ENCODE measurements around the gene RPL22L1.
"Not testable (repeated sequence)": the region's sequence is repeated elsewhere in the genome, so short reads cannot be mapped to it uniquely, and the experiment has no call there.

RPL22L1 gene

DNA sequence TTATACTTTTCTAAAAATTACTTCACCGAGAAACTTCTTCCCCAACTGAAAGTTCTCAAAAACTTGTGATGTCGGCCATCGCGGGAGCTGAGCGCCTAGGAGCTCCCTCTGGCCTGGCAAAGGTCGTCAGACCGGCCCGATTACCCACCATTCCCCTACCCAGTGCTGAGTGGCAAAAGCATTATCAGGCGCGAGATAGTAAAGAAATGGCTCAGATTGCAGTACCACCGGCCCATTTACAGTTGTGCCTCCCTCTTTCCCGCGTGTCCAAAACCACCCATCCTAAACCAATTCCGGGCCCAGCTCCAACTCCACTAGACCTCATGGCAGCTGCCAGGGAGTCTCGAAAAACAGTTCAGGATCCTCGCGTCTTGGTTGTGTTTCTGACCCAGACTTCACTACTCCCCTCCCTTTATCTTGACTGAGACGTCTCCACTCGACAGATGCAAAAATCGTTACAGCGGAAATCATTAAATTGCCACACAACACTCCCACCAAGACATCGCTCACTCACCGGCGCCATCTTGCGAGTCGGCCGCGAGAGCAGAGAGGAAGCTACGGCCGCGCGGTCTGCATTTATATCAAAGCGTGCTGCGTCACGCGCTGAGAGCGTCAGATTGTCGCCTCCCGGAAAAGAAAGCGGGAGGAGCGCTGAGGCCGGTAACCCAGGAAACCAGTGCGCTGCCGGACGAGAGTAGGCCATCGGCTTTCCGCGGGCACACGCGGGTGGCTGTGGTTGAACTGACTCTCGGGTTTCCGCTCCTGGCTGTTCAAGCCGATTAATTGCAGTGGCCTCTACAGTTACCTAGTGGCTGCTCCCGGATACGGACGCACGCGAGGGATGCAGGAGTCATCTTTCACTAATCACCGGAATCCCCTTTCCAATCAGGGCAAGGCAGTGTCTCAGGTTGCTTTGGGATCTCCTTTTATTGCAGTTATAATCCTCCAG lies at the start of gene RPL22L1:
Gene RPL22L1, minus strand, starts transcription at position 551 of the 949 bp plus-strand sequence. Its CDS starts 28 bp downstream, at position 523.
- DNase-seq = peak; percentile 96

DNA sequence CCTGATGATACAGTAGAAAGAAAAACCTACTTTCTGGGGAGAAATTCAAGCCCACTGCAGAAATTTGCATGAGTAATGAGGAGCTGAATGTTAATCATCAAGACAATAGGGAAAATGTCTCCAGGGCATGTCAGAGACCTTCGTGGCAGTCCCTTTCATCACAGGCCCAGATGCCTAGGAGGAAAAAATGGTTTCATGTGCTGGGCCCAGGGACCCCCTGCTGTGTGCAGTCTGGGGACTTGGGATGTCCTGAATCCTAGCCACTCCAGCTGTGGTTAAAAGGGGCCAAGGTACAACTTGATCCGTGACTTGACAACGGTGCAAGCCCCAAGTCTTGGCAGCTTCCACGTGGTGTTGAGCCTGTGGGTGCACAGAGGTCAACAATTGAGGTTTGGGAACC lies 48.7 kb upstream of the RPL22L1 start:
- DNase-seq = no peak

DNA sequence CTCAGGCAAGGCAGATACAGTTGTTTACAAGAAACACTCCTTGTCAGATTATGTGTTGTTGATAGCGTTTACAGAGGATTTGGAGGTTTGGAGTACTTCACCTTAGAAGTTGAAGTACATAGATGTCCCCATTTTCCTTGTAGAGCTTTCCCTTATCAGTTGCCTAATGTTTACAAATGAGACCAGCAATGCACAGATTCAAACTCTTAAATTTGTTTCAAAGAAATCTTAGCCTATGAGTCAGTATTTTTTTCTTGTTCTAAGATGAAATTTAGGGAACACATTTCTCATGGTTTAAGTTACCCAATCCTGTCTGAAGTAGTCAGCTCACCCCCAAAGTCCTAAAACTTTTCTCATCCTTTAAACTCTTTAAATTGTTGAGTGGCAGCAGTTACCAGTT lies 44.7 kb upstream of the RPL22L1 start:
- no peak for DNase-seq

DNA sequence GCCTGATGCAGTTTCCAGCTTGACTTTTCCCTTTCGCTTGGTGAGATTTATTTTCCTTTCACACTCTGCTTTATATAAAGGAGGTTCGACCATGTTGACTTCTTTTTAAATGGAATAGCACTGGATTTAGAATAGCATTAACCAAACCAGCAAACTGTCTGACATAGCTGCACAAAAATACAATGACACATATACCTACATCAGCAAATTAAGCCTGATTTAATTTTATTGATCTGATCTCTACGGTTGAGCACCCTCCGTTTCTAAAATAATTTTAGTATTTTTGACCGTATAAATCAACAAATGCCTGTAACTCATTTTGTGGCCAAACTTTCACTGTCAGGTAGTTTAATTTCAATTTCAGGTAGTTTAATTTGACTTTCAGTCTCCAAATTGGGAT lies 44.2 kb upstream of the RPL22L1 start:
- DNase-seq = no peak

DNA sequence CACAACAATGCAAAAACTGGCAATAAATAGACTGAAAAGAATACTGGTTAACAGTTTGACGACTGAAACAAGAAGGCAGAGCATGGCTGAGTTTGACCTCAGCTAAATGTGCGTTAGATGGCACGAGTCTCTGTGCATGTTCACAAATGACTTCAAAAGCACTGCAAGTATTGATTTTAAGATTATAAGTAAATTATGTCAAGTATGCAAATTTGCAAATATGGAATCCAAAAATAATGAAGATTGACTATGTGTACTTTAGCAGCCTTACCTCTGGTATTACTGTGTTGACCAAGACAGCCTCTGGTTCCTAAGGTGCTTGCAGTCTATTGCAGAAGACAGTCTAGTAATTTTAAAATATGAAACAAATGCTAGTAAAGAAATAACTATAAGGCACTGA lies 41.1 kb upstream of the RPL22L1 start:
- no peak for DNase-seq

DNA sequence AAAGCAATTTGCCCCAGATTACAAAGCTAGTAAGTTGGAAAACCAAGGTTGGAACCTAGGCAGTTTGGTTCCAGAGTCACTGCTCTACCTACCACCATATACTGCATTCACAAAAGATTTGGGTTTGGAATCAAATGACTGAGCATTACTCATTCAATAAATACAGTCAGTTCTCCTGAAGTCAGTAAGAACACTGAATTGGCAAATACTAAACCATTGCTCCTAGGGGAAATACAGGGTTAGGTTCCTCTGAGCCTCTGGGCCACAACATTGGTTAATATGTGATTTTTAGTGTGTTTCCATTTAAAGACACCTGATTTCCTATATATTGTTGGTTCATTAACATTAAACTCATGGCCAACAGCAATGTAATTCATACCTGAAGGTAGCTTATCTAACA lies 40.5 kb upstream of the RPL22L1 start:
- DNase-seq = no peak

DNA sequence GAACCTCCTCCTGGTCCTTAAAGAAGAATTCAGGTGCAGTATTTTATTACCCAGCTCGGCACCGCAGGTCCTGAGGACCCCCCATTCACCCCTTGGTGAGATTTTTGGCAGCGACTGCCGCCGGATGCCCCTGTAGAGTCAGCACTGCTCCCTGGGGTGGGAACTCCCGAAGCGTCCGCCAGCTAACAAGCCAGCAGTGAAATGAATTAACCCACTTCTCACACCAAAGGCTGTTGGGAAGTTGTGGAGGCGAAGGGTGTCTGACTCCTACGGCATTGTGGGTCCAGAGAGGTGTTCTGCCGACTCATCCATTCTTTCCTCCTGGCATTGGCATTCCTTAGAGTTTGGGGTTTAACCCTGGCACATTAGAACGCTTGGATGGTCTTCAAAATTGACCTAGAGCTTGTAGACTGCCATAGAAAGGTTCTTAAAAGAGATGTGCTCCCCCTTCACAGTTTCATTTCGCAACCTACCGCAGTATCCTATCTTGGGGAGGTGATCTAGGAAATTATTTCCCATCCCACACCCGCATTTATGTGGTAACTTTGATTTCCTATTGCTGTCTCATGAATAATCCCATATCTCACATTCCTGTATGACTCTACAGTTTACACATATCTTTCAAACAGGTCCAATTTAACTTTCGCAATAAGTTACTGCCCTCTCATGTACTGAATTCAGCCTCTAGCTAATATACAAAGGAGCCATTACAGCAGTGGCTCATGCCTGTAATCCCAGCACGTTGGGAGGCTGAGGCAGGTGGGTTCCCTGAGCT lies 39.3 kb upstream of the RPL22L1 start:
- peak; percentile 94 for DNase-seq

DNA sequence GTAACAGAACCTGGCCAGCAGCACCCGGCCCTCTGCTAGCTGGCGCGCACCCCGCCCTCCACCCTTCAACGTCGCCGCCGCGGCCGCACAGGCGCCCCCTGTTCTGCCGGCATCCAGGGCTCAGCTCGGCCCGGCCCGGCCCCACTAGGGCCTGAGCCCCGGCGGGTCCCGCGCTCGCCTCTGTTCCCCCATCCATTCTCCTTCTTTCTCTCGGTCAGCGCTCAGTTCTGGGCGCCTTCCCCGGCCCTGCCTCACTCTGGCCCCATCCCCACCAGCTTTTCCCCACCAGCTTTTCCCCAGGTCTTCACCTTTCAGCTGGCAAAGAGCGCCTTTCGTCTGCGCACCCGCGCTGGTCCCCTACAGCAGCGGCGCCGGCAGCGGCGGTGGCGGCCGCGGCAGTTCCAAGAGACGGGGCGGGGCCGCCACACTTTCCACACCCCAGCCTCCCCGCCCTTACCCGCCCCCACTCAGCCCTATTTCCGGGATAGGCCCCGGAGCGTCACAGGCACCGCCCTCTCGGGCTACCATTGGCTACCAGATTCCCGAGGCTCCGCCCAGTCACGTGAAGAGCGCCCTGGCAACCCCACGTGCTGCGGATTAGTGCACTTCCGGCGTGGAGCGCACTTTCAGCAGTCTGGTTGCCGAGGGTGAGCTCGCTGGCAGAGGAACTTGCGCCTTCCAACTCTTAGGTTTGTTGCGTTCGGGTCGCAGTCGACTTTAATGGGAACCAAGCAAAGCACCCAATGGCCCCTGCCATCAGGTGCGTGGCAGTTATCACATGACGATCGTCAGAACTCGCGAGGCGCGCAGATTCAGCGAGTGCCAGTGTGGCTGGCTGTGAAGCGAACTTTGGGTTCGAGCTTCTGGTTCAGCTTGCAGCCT lies 38.5 kb upstream of the RPL22L1 start, which contains the start of gene EIF5A2:
Gene EIF5A2, minus strand, starts transcription at position 403 of the 882 bp plus-strand sequence. CDS start 831 bp downstream, outside the sequence.
- peak; percentile 96 for DNase-seq

DNA sequence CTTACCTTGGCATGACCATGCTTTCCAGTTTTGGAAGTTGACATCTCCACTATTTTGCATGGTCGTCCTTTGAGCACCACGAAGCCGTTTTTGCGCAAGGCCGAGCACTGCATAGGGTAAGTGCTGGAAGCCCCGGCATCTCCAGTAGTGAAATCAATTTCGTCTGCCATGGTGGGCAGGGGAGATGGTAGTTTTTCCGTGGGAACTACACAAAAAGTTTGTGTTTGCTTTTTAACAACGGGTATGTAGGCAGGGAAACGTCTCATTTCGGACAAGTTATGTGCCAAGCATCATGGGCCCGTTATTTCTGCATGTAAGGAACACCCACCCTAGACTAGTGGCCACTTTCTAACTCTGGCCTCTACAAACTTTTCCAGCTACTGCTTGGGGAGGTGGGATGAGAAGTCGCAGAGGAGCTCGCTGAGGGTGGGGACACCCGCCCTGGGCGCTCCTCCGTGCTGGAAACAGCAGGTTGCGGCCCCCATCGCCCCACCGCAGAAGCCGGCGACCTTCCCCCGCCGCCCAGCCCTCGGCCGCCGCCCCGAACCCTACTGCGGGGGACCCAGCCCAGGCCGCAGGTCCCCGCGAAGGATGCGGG lies 37.7 kb upstream of the RPL22L1 start:
- no peak for DNase-seq

DNA sequence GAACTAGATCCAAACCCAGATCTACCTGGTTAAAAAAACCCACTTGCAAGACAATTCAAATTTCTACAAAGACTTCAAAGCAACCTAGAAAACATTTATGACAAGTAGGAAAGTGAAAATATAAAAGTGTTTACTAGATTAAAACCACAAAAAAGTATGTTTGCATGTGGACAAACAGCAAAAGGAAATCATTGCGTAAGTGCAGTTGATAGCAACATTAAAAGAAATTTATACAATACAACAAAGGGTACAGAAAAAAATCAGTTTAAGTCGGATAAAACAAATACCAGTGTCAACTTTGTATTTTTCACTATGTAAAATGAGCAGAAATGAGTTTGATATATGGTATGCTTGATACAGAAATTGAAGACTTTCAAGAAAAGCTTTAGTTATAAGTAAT lies 35.9 kb upstream of the RPL22L1 start:
- DNase-seq = no peak

DNA sequence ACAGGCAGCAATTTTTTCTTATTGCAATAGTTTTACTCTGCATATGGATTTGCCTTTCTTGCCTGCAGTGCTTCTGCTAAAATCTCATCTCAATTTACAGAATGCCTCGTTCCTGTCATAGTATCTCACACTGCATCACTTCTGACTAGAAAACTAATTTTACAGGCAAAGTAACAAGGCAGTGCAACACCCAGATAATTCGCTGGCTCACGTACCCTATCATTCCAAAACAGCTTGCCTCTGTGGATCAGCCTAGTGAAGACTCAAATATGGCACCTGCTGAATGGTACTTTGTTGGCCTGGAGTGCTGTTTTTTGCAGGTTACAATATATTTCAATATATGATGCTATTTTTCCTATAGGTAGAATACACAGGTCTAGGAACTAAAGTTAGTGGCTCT lies 33.1 kb upstream of the RPL22L1 start:
- DNase-seq = no peak

DNA sequence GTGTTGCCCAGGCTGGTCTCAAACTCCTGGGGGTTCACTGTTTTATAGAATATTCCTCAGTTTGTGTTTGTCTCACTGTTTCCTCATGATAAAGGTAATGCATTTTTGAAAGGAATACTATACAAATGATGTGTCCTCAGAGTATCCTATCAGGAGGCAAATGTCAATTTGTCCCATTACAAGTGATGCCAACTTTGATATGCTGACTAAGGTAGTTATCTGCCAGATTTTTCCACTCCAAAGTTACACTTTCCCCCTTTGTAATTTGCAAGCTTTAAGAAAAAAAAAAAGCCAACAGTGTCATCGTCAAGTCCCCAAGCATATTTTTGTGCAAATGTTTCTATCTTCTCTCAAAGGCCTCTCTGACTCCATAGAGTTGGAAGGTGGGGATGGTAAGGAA lies 29.5 kb upstream of the RPL22L1 start:
- DNase-seq = no peak

DNA sequence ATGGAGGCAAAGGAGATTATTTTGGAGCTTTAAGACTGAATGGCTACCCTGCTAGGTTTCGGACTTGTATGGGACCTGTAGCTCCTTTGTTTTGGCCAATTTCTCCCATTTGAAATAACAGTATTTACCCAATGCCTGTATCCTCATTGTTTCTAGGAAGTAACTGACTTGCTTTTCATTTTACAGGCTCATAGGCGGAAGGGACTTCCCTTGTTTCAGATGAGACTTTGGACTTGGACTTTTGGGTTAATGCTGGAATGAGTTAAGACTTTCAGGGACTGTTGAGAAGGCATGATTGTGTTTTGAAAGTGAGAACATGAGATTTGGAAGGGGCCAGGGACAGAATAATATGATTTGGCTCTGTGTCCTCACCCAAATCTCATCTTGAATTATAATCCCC lies 28.0 kb upstream of the RPL22L1 start:
- no peak for DNase-seq

DNA sequence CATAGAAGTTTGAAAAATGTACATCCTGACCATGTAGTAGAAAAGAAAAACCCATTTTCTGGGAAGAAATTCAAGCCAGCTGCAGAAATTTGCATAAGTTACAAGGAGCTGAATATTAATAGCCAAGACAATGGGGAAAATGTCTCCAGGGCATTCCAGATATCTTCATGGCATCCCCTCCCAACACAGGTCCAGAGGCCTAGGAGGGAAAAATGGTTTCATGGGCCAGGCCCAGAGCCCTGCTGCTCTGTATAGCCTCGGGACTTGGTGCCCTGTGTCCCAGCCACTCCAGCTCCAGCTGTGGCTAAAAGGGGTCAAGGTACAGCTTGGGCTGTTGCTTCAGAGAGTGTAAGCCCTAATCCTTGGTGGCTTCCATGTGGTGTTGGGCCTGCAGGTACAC lies 27.2 kb upstream of the RPL22L1 start:
- DNase-seq = not testable (repeated sequence)

DNA sequence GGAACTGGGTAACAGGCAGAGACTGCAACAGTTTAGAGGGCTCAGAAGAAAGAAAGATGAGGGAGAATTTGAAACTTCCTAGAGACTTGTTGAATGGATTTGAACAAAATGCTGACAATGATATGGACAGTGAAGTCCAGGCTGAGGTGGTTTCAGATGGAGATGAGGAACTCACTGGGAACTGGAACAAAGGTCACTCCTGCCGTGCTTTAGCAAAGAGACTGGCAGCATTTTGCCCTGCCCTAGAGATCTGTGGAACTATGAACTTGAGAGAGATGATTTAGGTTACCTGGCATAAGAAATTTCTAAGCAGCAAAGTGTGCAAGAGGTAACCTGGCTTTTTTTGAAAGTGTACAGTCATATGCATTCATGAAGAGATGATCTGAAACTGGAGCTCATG lies 26.8 kb upstream of the RPL22L1 start:
- no peak for DNase-seq

DNA sequence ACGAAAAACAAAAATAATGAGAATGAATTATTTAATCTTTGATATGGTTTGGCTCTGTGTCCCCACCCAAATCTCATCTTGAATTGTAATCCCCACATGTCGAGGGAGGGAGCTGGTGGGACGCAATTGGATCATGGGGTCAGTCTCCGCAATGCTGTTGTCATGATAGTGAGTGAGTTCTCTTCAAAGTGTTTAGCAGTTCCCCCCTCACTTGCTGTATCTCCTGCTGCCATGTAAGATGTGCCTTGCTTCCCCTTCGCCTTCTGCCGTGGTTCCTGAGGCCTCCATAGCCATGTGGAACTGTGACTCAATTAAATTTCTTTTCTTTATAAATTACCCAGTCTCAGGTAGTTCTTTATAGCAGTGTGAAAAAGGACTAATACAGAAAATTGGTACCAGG lies 26.3 kb upstream of the RPL22L1 start:
- not testable (repeated sequence) for DNase-seq

DNA sequence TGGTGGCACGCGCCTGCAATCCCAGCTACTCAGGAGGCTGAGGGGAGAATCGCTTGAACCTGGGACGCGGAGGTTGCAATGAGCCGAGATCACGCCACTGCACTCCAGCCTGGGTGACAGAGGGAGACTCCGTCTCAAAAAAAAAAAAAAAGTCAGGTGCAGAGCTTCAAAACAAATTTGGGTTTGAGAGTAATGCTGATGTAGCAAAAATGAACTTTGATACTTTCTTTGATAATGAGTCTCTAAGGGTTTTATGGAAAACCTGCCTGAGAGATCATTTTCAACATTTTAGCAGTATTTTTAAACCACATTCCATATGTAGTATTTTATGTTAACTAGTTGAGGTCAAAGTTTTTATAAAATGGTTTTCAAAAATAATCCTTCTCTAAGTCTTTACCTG lies 23.9 kb upstream of the RPL22L1 start:
- no peak for DNase-seq

DNA sequence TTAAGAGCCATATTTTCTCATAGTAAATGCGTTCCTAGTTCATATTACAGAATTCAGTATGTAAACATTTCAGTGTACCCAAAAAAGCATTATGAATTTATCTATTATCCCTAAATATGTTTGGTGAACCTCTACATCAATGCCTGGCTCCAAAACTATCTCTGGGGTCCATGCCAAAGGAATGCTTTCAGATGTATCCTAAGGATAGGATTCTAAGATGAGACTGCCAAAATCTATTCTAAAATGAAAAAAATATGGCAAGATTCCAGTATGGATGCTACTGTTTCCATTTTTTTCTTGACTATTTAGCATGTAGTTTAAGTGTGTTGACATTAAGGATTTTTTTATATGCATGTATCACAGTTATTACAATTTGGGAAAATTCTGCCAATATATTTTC lies 19.6 kb upstream of the RPL22L1 start:
- DNase-seq = peak; percentile 29

DNA sequence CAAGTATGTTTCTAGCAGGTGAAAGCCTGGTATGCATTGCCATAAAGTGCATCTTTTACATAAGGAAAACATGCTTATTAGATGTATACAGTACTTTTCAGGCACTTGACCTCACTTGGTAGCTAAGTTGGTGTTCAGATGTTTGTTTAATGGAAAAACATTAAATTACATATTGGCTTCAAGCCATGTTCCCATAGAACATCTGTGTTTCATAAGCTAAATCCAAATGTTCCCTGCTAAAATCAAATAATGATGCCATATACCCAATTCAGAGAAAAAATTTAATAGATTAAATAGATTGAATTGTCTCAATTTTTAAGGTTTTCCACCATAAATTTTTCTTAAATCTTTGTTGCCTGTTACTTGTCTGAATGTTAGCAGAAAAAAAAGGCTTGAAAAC lies 19.1 kb upstream of the RPL22L1 start:
- DNase-seq = no peak

DNA sequence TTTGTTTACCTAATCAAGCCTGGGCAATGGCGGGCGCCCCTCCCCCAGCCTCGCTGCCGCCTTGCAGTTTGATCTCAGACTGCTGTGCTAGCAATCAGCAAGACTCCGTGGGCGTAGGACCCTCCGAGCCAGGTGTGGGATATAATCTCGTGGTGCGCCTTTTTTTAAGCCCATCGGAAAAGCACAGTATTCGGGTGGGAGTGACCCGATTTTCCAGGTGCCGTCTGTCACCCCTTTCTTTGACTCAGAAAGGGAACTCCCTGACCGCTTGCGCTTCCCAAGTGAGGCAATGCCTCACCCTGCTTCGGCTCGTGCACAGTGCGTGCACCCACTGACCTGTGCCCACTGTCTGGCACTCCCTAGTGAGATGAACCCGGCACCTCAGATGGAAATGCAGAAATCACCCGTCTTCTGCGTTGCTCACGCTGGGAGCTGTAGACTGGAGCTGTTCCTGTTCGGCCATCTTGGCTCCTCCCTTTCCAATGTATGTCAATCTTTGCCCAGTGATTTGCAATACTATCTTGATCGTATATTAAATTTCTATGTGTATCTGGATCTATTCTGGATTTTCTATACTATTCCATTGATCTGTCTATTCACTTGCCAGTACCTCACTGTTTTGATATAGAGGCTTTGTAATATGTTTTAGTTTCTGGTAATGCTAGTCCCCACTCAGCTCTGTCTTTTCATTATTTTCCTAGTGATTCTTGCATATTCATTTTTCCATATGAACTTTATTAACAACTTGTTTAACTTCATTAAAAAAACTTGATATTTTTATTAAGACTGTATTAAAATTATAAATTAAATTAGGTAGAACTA lies 14.3 kb upstream of the RPL22L1 start:
- DNase-seq = not testable (repeated sequence)

DNA sequence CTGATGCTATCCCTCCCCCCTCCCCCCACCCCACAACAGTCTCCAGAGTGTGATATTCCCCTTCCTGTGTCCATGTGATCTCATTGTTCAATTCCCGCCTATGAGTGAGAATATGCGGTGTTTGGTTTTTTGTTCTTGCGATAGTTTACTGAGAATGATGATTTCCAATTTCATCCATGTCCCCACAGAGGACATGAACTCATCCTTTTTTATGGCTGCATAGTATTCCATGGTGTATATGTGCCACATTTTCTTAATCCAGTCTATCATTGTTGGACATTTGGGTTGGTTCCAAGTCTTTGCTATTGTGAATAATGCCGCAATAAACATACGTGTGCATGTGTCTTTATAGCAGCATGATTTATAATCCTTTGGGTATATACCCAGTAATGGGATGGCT lies 8.7 kb upstream of the RPL22L1 start:
- not testable (repeated sequence) for DNase-seq

Data from fibroblast of upper back skin (primary cell).